WERI-Rb-1 (cell line): ENCODE measurements around the gene FBXO45.
"Not testable (repeated sequence)": the region's sequence is repeated elsewhere in the genome, so short reads cannot be mapped to it uniquely, and the experiment has no call there.

Source experiments
- DNase-seq: peaks from one replicate; pipeline ENCODE4 v3.0.0-alpha.2; 2020
- H3K27ac ChIP-seq: fragments of 250-450 bp; sonication (Bioruptor Pico); 2 replicates; pipeline ENCODE4 v1.5.1; 2020; ENCODE audit warnings: mild to moderate bottlenecking, moderate library complexity
- H3K27me3 ChIP-seq: fragments of 250-450 bp; sonication (Bioruptor Pico); 2 replicates; pipeline ENCODE4 v1.5.1; 2021; ENCODE audit warnings: mild to moderate bottlenecking, low read depth, moderate library complexity; ENCODE audit not compliant: insufficient read depth, severe bottlenecking
- H3K36me3 ChIP-seq: fragments of 250-450 bp; sonication (Bioruptor Pico); 2 replicates; pipeline ENCODE4 v1.5.1; 2020; ENCODE audit warnings: mild to moderate bottlenecking, moderate library complexity
- H3K4me3 ChIP-seq: 2 replicates; pipeline ENCODE4 v1.5.1; 2011; ENCODE audit warnings: low read depth, mild to moderate bottlenecking, control low read depth, low read length
- H3K9me3 ChIP-seq: fragments of 250-450 bp; sonication (Bioruptor Pico); 2 replicates; pipeline ENCODE4 v1.5.1; 2021; ENCODE audit warnings: mild to moderate bottlenecking, moderate library complexity; ENCODE audit not compliant: severe bottlenecking
- CTCF ChIP-seq: IDR thresholded peaks from 2 replicates; pipeline ENCODE4 v1.5.1; 2011; ENCODE audit warnings: low read depth, mild to moderate bottlenecking, control low read depth, inconsistent platforms, low read length

The FBXO45 gene

GRCh38 chr3:196568246-196569002, at the start of gene FBXO45, which contains the start of gene WDR53:
FBXO45 (plus strand) TSS chr3:196568660; CDS start chr3:196568985, 325 bp downstream.
WDR53 (minus strand) TSS chr3:196568554; CDS start chr3:196561475, 7,079 bp downstream.
- H3K4me3 ChIP-seq, result peak within 1 kb of the TSS; percentile 87
- no peak for TF ChIP-seq CTCF
- H3K27ac ChIP-seq, result peak within 1 kb of the TSS; percentile 78
- no peaks in the 10 kb centered on the region for H3K9me3 ChIP-seq
- peak; percentile 87 for DNase-seq
- no peaks in the 10 kb centered on the region for H3K27me3 ChIP-seq
- no peaks in the 10 kb centered on the region; the same call in 1 of the 2 replicates for H3K36me3 ChIP-seq

- peak; percentile 63 for DNase-seq
- H3K27ac ChIP-seq, result no peak overlapping the region
- peak; percentile 41; the same call in 1 of the 2 replicates for TF ChIP-seq CTCF
These were observed 49.3 kb upstream of the FBXO45 start for GRCh38 chr3:196518966-196519717.

GRCh38 chr3:196519718-196520082, 48.8 kb upstream of the FBXO45 start:
- no peak overlapping the region for H3K27ac ChIP-seq
- peak; percentile 11 for DNase-seq
- peaks cover 5% of the 10 kb centered on the region for H3K9me3 ChIP-seq
- H3K4me3 ChIP-seq, result no peak overlapping the region
- no peaks in the 10 kb centered on the region for H3K36me3 ChIP-seq
- no peak for TF ChIP-seq CTCF
- H3K27me3 ChIP-seq, result no peaks in the 10 kb centered on the region

More at GRCh38 chr3:196518966-196519717, 49.3 kb upstream of the FBXO45 start:
- Histone ChIP-seq H3K36me3 (no peaks in the 10 kb centered on the region), H3K9me3 (peaks cover 5% of the 10 kb centered on the region), H3K4me3 (no peak overlapping the region), H3K27me3 (no peaks in the 10 kb centered on the region)

- not testable (repeated sequence) for H3K27ac ChIP-seq, DNase-seq, H3K4me3 ChIP-seq, H3K9me3 ChIP-seq, H3K36me3 ChIP-seq, H3K27me3 ChIP-seq
These were observed 47.2 kb upstream of the FBXO45 start for GRCh38 chr3:196521291-196521690.

GRCh38 chr3:196523841-196524240, 44.6 kb upstream of the FBXO45 start:
- Histone ChIP-seq H3K27ac (no peak overlapping the region), H3K4me3 (no peak overlapping the region), H3K9me3 (peaks cover 5% of the 10 kb centered on the region), H3K36me3 (no peaks in the 10 kb centered on the region), H3K27me3 (no peaks in the 10 kb centered on the region)
- no peak for DNase-seq
- no peak for TF ChIP-seq CTCF

GRCh38 chr3:196524527-196524926, 43.9 kb upstream of the FBXO45 start:
- Histone ChIP-seq H3K27ac (no peak overlapping the region), H3K9me3 (peaks cover 2% of the 10 kb centered on the region), H3K36me3 (no peaks in the 10 kb centered on the region), H3K4me3 (no peak overlapping the region), H3K27me3 (no peaks in the 10 kb centered on the region)
- TF ChIP-seq CTCF, result peak; percentile 29; the same call in 1 of the 2 replicates
- DNase-seq, result peak; percentile 15
